H7 (cell line): ENCODE data around the gene ABI2. TPM values are rescaled to one million over a fixed set of nuclear protein-coding genes. Genes with fewer than 3 reads are reported as not detected.
"Not testable (repeated sequence)": the region's sequence is repeated elsewhere in the genome, so short reads cannot be mapped to it uniquely, and the experiment has no call there.

Experiments
- DNase-seq: peaks from one replicate; pipeline ENCODE4 v3.0.0; 2012
- H3K27me3 ChIP-seq: 2 replicates; pipeline ENCODE4 v1.6.0; 2011; ENCODE audit warnings: mild to moderate bottlenecking, low read length; ENCODE audit not compliant: control insufficient read depth, insufficient read depth
- H3K36me3 ChIP-seq: replicated peaks from 2 replicates; pipeline ENCODE4 v1.5.1; 2011; ENCODE audit warnings: low read length; ENCODE audit not compliant: control insufficient read depth, insufficient read depth
- H3K4me3 ChIP-seq: 2 replicates; pipeline ENCODE4 v1.5.1; 2011; ENCODE audit warnings: low read depth, mild to moderate bottlenecking, control low read depth, low read length, moderate library complexity; ENCODE audit not compliant: insufficient read depth
- total RNA-seq: library from RNA; depleted of rRNA; stranded (reverse); fragments of >200 nt; shearing (Covaris generic); gene quantifications from 2 replicates; pipeline ENCODE4 v1.2.3, GENCODE V29; 2014

Gene ABI2
- total RNA-seq, 1 experiment from 2014 or later: 48.0 TPM

- no peak for DNase-seq
Measured at GRCh38 chr2:203379156-203379555, 51.0 kb downstream of the ABI2 start.

GRCh38 chr2:203383038-203383437 lies 54.8 kb downstream of the ABI2 start:
- H3K27me3 ChIP-seq: no peaks in the 10 kb centered on the region
- H3K4me3 ChIP-seq: no peak overlapping the region
- no peak for DNase-seq

More at GRCh38 chr2:203379156-203379555, 51.0 kb downstream of the ABI2 start:
- no peaks in the 10 kb centered on the region for H3K36me3 ChIP-seq
- no peak overlapping the region for H3K4me3 ChIP-seq
- no peaks in the 10 kb centered on the region for H3K27me3 ChIP-seq

DNA sequence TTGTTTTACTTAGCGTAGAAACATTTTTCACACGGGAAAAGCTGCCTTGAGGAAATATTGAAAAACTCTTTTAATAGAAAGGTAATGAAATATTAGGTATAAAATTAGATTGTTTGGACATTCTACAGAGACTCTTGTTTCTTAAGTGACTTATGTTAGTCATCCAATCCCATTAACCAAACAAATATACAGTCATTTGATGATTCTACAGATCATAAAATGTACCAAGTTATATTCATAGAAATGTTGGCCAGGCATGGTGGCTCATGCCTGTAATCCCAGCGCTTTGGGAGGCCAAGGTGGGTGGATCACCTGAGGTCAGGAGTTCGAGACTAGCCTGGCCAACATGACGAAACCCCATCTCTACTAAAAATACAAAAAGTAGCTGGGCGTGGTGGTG lies 60.0 kb downstream of the ABI2 start:
- H3K36me3 ChIP-seq, DNase-seq, H3K27me3 ChIP-seq, H3K4me3 ChIP-seq: not testable (repeated sequence)

More at GRCh38 chr2:203383038-203383437, 54.8 kb downstream of the ABI2 start:
- H3K36me3 ChIP-seq: no peaks in the 10 kb centered on the region

DNA sequence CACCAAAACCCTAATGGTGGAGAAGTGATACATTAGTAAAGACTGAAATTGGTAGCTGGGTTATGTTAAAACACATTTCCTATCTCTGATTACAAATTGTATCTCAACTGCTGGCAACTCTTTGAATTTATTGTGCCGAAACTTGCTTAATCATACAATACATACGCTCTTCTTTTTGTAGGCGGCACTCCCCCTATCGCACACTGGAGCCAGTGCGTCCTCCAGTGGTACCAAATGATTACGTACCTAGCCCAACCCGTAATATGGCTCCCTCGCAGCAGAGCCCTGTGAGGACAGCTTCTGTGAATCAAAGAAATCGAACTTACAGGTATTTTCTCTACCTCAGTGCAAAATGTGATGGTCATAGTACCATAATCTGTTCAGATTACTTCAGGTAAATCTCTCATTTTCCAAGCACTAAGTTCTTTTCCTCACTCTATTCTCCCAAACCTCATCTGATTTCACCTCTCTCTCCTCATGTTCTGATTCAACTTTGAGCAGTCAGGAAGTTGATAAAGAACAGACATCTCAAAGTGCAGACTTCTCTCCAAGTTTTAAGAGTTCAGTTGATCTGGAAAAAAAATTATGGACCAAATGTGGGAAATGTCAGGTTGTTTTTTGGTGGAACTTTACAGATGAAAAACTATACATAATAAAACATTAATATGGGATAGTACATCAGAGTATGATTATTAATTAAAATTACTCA lies 66.5 kb downstream of the ABI2 start:
- H3K4me3 ChIP-seq: no peak overlapping the region
- DNase-seq: peak; percentile 36
- H3K27me3 ChIP-seq: no peaks in the 10 kb centered on the region
- H3K36me3 ChIP-seq: peaks cover 5% of the 10 kb centered on the region

GRCh38 chr2:203395858-203396257 lies 67.7 kb downstream of the ABI2 start:
- H3K36me3 ChIP-seq: peaks cover 5% of the 10 kb centered on the region
- no peak overlapping the region for H3K4me3 ChIP-seq
- H3K27me3 ChIP-seq: no peaks in the 10 kb centered on the region
- no peak for DNase-seq

DNA sequence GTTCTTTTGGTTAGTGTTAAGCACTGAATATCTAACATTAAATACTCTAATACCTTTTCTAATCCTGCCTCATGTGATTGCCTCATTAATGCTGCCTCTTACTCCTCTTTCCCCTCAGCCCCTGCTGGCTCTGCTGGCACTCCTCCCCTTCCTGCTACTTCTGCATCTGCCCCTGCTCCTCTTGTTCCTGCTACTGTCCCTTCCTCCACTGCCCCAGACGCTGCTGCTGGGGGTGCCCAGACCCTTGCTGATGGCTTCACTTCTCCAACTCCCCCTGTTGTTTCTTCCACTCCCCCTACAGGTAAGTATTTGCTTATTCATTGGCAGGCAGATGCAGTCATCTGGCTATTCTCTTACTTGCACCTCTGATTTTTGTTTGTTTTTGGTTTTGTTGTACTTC lies 68.5 kb downstream of the ABI2 start:
- no peaks in the 10 kb centered on the region for H3K27me3 ChIP-seq
- H3K36me3 ChIP-seq: peaks cover 5% of the 10 kb centered on the region
- peak; percentile 77 for DNase-seq
- no peak overlapping the region for H3K4me3 ChIP-seq

- Histone ChIP-seq H3K27me3 (no peaks in the 10 kb centered on the region), H3K36me3 (peaks cover 7% of the 10 kb centered on the region), H3K4me3 (no peak overlapping the region)
- no peak for DNase-seq
Measured at GRCh38 chr2:203399031-203399430, 70.8 kb downstream of the ABI2 start.

- H3K36me3 ChIP-seq: peaks cover 6% of the 10 kb centered on the region
- H3K4me3 ChIP-seq: no peak overlapping the region
- DNase-seq: no peak
- no peaks in the 10 kb centered on the region for H3K27me3 ChIP-seq
Measured at GRCh38 chr2:203400805-203401585, 72.8 kb downstream of the ABI2 start.

- no peaks in the 10 kb centered on the region for H3K27me3 ChIP-seq
- no peak for DNase-seq
- H3K4me3 ChIP-seq: no peak overlapping the region
- H3K36me3 ChIP-seq: peaks cover 8% of the 10 kb centered on the region
Measured at GRCh38 chr2:203404996-203405395, 76.8 kb downstream of the ABI2 start.

- DNase-seq: no peak
- Histone ChIP-seq H3K27me3 (no peaks in the 10 kb centered on the region), H3K36me3 (peaks cover 11% of the 10 kb centered on the region), H3K4me3 (no peak overlapping the region)
Measured at GRCh38 chr2:203407496-203407895, 79.3 kb downstream of the ABI2 start.

DNA sequence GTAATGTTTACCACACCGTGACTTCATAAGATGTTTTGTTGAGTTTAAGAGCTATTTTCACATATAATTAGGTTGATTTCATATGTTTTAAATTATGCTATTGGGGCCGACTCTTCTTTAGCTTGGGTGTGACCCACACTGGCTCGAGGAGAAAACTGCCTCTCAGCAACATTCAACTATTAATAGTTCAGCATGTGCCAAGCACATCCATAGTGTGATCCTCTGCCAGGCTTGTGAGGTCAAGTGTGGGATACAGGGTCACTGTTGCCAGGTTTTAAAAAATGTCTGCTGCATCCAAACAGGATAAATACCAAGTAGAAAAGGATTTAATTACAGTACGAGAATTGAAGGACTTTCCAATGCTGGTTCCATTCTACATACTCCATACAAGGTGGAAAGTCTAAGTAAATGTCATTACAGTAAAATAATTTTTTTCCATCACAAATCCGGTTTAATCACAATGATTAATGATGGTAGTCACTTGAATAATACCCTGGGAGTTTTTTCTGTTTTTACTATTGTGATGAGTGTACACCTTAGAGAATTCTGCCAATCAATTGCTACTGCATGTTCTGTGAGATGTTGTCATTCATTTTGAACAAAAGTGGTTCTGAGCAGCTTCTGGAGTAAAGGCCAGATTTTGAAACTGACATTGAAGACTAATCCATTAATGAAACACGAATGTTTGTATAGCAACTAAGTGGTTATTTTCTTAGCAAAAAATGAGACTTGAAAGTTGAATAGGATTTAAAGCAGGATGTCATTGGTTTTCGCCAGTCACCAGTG lies 84.5 kb downstream of the ABI2 start:
- DNase-seq: no peak
- Histone ChIP-seq H3K36me3 (peaks cover 3% of the 10 kb centered on the region), H3K4me3 (no peak overlapping the region), H3K27me3 (no peaks in the 10 kb centered on the region)

GRCh38 chr2:203413796-203414195 lies 85.6 kb downstream of the ABI2 start:
- H3K36me3 ChIP-seq: peaks cover 6% of the 10 kb centered on the region
- H3K4me3 ChIP-seq: no peak overlapping the region
- no peaks in the 10 kb centered on the region for H3K27me3 ChIP-seq
- no peak for DNase-seq

- H3K27me3 ChIP-seq: no peaks in the 10 kb centered on the region
- H3K36me3 ChIP-seq: peaks cover 3% of the 10 kb centered on the region
- DNase-seq: no peak
- no peak overlapping the region for H3K4me3 ChIP-seq
Measured at GRCh38 chr2:203418271-203418670, 90.1 kb downstream of the ABI2 start.

- no peak for DNase-seq
- H3K27me3 ChIP-seq: no peaks in the 10 kb centered on the region
- H3K4me3 ChIP-seq: no peak overlapping the region
- H3K36me3 ChIP-seq: peaks cover 6% of the 10 kb centered on the region
Measured at GRCh38 chr2:203427061-203427460, 98.9 kb downstream of the ABI2 start.
